Activated naive CD4-positive, alpha-beta T cell treated with anti-CD3 and anti-CD28 coated beads for 36 hours (primary cell): ENCODE results near the gene SLC35D1. TPM values are rescaled to one million over a fixed set of nuclear protein-coding genes. Genes with fewer than 3 reads are reported as not detected.

ENCODE experiments used
- CTCF ChIA-PET: fragments of 350-600 bp; sonication (Branson Sonifier 250); formaldehyde crosslinking; loops from one replicate; lab custom pipeline; 2021; ENCODE audit warnings: antibody characterized with exemption; lab: Charles Lee
- DNase-seq: peaks from one replicate; pipeline ENCODE4 v3.0.0-alpha.2; 2020
- H3K27ac Mint-ChIP-seq: one replicate; pipeline ENCODE4 v1.8.0; 2021; ENCODE audit warnings: mild to moderate bottlenecking, mixed read lengths
- H3K27me3 Mint-ChIP-seq: one replicate; pipeline ENCODE4 v1.8.0; 2021; ENCODE audit warnings: low read depth, mixed read lengths
- H3K36me3 Mint-ChIP-seq: one replicate; pipeline ENCODE4 v1.8.0; 2021; ENCODE audit warnings: low read depth, mixed read lengths
- H3K4me1 Mint-ChIP-seq: one replicate; pipeline ENCODE4 v1.8.0; 2021; ENCODE audit warnings: low read depth, mixed read lengths
- H3K4me3 Mint-ChIP-seq: one replicate; pipeline ENCODE4 v1.8.0; 2021; ENCODE audit warnings: mild to moderate bottlenecking, moderate library complexity, mixed read lengths
- H3K9me3 Mint-ChIP-seq: one replicate; pipeline ENCODE4 v1.8.0; 2021; ENCODE audit warnings: mixed read lengths
- intact Hi-C: fragments of 100-400 bp; cut with micrococcal nuclease; formaldehyde crosslinking; loops from one replicate; pipeline ENCODE4 v1.15.1; 2023
- total RNA-seq, 2 experiments: library from RNA; stranded (reverse); gene quantifications; one replicate each; pipeline ENCODE4 v1.2.3, GENCODE V29; 2021

The SLC35D1 gene
- total RNA-seq, 2 experiments from 2014 or later = 10.5 to 11.1 TPM

- DNase-seq = no peak
- H3K9me3 Mint-ChIP-seq = no peaks in the 10 kb centered on the region
- H3K36me3 Mint-ChIP-seq = peaks cover 57% of the 10 kb centered on the region
- no peaks in the 10 kb centered on the region for H3K27me3 Mint-ChIP-seq
- peaks cover 7% of the 10 kb centered on the region for H3K4me1 Mint-ChIP-seq
- no peak overlapping the region for H3K27ac Mint-ChIP-seq
- intact Hi-C loops = no loop called here
- CTCF ChIA-PET = interaction anchor here (1.2 kb wide), 1 partner anchor 170 kb away, joined by 3 read pairs; no protein-coding TSS in a partner anchor
- no peak overlapping the region for H3K4me3 Mint-ChIP-seq
Observed at GRCh38 chr1:67041841-67042503, 12.0 kb downstream of the SLC35D1 start.

DNA sequence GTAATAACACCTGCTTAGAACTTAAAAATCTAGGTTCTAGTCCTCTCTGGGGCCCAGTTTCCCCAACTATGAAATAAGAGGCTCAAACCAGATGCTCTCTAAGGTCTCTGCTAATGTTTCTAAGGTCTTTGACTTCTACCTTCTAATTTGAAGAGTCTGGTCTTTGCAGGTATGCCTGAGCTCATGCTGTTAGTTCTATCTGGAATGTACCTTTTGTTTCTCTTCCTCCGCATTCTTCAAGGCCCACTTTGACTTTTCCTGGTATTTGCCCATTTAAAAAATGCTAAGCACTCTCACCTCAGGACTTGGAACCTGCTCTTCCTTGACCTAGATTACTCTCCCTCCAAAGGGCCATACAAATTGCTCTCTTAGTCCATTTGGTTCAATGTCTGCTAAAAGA lies 13.5 kb downstream of the SLC35D1 start:
- no peaks in the 10 kb centered on the region for H3K9me3 Mint-ChIP-seq
- CTCF ChIA-PET = no interaction called here
- no peak for DNase-seq
- H3K27me3 Mint-ChIP-seq = no peaks in the 10 kb centered on the region
- H3K36me3 Mint-ChIP-seq = peaks cover 63% of the 10 kb centered on the region
- intact Hi-C loops = no loop called here
- H3K4me3 Mint-ChIP-seq = no peak overlapping the region
- peaks cover 7% of the 10 kb centered on the region for H3K4me1 Mint-ChIP-seq
- no peak overlapping the region for H3K27ac Mint-ChIP-seq

DNA sequence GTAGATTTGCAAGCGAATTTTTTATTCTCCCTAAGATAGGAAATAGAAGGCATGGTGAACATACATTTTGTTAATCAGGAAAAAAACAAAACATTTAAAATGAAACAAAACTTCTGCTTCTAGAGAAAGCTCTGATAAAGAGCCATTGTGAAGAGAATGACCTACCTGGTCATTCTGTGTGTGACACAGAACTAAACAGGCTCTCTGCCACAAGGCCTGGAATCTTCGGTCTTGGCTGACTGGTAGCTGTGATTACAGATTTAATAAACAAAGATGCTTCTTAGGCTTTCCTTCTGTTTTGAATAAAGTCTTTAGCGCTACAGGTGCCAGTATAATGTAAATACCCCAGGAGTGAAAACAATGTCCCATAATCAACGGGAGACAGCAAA lies 22.1 kb downstream of the SLC35D1 start:
- H3K36me3 Mint-ChIP-seq = peaks cover 38% of the 10 kb centered on the region

GRCh38 chr1:67031121-67031858 lies 22.7 kb downstream of the SLC35D1 start:
- no peak overlapping the region for H3K4me3 Mint-ChIP-seq
- H3K27me3 Mint-ChIP-seq = no peaks in the 10 kb centered on the region
- peaks cover 3% of the 10 kb centered on the region for H3K4me1 Mint-ChIP-seq
- CTCF ChIA-PET = interaction anchor here (0.6 to 1.3 kb wide), 3 partner anchors 32 to 376 kb away, joined by 3 to 7 read pairs (median 3); no protein-coding TSS in a partner anchor
- H3K9me3 Mint-ChIP-seq = no peaks in the 10 kb centered on the region
- H3K27ac Mint-ChIP-seq = no peak overlapping the region
- DNase-seq = no peak
- intact Hi-C loops = no loop called here
- H3K36me3 Mint-ChIP-seq = peaks cover 35% of the 10 kb centered on the region

More for the DNA sequence above, 22.1 kb downstream of the SLC35D1 start:
- Mint-ChIP-seq H3K27ac (no peak overlapping the region), H3K4me3 (no peak overlapping the region), H3K27me3 (no peaks in the 10 kb centered on the region), H3K4me1 (peaks cover 3% of the 10 kb centered on the region), H3K9me3 (no peaks in the 10 kb centered on the region)
- intact Hi-C loops = no loop called here
- DNase-seq = no peak
- CTCF ChIA-PET = no interaction called here

GRCh38 chr1:67029472-67029871 lies 24.5 kb downstream of the SLC35D1 start:
- CTCF ChIA-PET = interaction anchor here (0.5 to 1.3 kb wide), 4 partner anchors 17 to 184 kb away, joined by 3 to 5 read pairs (median 4); no protein-coding TSS in a partner anchor
- intact Hi-C loops = loop anchor here (2.0 kb wide), 1 partner anchor 23 kb away; no protein-coding TSS in a partner anchor
- peaks cover 31% of the 10 kb centered on the region for H3K36me3 Mint-ChIP-seq

DNA sequence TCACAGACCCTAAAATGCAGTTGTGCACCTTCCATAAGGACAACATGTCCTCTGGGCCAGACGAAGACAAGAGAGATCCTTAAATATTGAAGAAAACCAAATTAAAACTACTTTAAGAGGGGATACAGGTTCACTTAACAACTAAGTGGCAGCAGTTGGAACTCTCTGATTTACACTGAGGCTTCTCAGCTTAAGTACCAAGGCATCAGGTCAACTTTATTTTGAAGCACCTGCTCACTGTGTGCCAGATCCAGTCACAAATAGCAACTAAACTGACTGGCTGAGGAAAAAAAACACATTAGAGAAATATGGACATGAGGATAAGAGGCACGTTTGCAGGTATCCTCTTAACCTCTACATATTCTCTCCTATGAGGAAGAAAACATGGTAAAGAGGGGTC lies 33.2 kb downstream of the SLC35D1 start:
- H3K27ac Mint-ChIP-seq = no peak overlapping the region

More at GRCh38 chr1:67029472-67029871, 24.5 kb downstream of the SLC35D1 start:
- H3K27ac Mint-ChIP-seq = no peak overlapping the region
- H3K4me3 Mint-ChIP-seq = no peak overlapping the region
- H3K4me1 Mint-ChIP-seq = peaks cover 3% of the 10 kb centered on the region
- no peaks in the 10 kb centered on the region for H3K9me3 Mint-ChIP-seq
- no peaks in the 10 kb centered on the region for H3K27me3 Mint-ChIP-seq
- DNase-seq = no peak

GRCh38 chr1:67020304-67020703 lies 33.6 kb downstream of the SLC35D1 start:
- intact Hi-C loops = no loop called here
- no peak for DNase-seq
- H3K9me3 Mint-ChIP-seq = no peaks in the 10 kb centered on the region
- no peaks in the 10 kb centered on the region for H3K27me3 Mint-ChIP-seq
- peaks cover 42% of the 10 kb centered on the region for H3K36me3 Mint-ChIP-seq
- no peak overlapping the region for H3K4me3 Mint-ChIP-seq
- CTCF ChIA-PET = interaction anchor here (0.8 to 1.6 kb wide), 3 partner anchors 24 to 194 kb away, joined by 3 to 4 read pairs (median 3); no protein-coding TSS in a partner anchor
- no peak overlapping the region for H3K27ac Mint-ChIP-seq
- H3K4me1 Mint-ChIP-seq = peaks cover 3% of the 10 kb centered on the region

More for the DNA sequence above, 33.2 kb downstream of the SLC35D1 start:
- CTCF ChIA-PET = interaction anchor here (0.8 to 1.6 kb wide), 4 partner anchors 25 to 193 kb away, joined by 3 to 4 read pairs (median 3); no protein-coding TSS in a partner anchor
- Mint-ChIP-seq H3K9me3 (no peaks in the 10 kb centered on the region), H3K36me3 (peaks cover 42% of the 10 kb centered on the region), H3K27me3 (no peaks in the 10 kb centered on the region), H3K4me3 (no peak overlapping the region), H3K4me1 (peaks cover 3% of the 10 kb centered on the region)
- intact Hi-C loops = no loop called here
- DNase-seq = no peak

DNA sequence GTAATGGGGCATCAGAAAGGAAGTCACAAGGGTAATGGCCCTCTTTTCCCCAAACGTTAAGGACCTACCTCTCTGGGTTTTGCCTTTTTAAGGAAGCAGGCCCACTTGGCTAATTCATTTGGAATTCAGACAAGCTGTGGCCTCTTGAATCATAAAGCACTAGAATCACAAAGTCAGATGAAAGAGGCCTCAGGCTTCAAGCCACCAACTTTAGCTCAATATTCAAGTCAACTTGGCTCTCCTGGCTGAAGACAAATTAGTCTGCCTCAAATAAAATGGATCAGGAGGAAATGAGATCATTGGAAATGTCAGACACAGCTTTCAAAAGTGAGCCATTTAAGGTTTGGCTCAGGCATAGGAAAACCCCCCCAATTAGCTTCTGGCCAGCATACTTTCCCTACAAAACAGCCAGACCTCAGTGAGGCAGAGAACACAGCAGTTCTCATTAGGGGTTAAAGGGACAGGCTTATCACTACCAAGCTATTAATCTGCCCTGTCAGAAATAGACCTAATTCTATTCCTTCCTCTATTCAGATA lies 34.3 kb downstream of the SLC35D1 start:
- H3K9me3 Mint-ChIP-seq = no peaks in the 10 kb centered on the region
- H3K4me1 Mint-ChIP-seq = peaks cover 3% of the 10 kb centered on the region
- H3K27me3 Mint-ChIP-seq = no peaks in the 10 kb centered on the region
- peaks cover 39% of the 10 kb centered on the region for H3K36me3 Mint-ChIP-seq
- intact Hi-C loops = no loop called here
- CTCF ChIA-PET = interaction anchor here (0.8 to 1.6 kb wide), 3 partner anchors 23 to 195 kb away, joined by 3 to 4 read pairs (median 3); no protein-coding TSS in a partner anchor
- no peak overlapping the region for H3K4me3 Mint-ChIP-seq
- no peak for DNase-seq
- H3K27ac Mint-ChIP-seq = no peak overlapping the region

GRCh38 chr1:67019121-67019520 lies 34.8 kb downstream of the SLC35D1 start:
- Mint-ChIP-seq H3K9me3 (no peaks in the 10 kb centered on the region), H3K27ac (no peak overlapping the region), H3K4me3 (no peak overlapping the region), H3K4me1 (peaks cover 4% of the 10 kb centered on the region), H3K27me3 (no peaks in the 10 kb centered on the region), H3K36me3 (peaks cover 34% of the 10 kb centered on the region)
- no peak for DNase-seq
- intact Hi-C loops = no loop called here
- CTCF ChIA-PET = interaction anchor here (1.0 kb wide), 1 partner anchor 130 kb away, joined by 4 read pairs; no protein-coding TSS in a partner anchor

DNA sequence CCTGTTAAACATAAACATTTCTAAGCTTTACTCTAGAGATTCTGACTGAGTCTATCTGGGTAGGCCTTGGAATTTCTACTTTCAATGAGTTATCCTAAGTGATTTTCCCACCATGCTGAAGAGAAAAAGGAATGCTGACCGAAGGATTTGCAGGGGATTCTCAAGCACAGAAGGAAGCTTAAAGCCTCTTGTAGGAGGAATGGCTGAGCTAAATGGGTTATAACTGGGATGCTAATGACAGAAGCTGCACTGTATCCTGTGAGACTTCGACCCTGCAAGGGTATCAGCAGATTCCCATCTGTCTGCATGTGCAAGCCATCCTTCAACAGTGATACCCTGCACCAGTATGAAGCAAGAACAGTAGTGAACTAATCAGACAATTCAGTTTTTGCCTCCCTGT lies 35.4 kb downstream of the SLC35D1 start:
- Mint-ChIP-seq H3K27me3 (no peaks in the 10 kb centered on the region), H3K36me3 (peaks cover 33% of the 10 kb centered on the region), H3K9me3 (no peaks in the 10 kb centered on the region), H3K4me3 (no peak overlapping the region), H3K4me1 (peaks cover 9% of the 10 kb centered on the region), H3K27ac (no peak overlapping the region)
- CTCF ChIA-PET = interaction anchor here (1.0 kb wide), 1 partner anchor 130 kb away, joined by 4 read pairs; no protein-coding TSS in a partner anchor
- no peak for DNase-seq
- intact Hi-C loops = no loop called here

DNA sequence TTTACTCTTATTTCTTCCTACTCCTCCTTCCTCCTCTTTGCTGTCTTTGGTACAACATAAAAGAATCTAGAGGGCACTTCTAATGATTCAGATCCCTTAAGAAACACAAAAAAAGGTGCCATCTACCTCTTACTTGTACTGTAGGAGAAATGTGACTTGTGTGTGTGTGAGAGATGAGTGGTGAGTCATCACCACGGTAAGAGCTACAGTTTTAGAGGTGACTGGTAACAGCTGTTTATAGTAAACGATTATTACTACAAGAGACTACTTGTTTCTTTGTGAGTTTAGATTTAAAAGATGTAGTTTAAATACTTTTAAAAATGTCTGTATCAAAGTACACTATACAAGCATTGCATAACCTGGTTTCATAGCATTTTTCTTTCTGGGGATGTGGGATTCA lies 40.4 kb downstream of the SLC35D1 start:
- CTCF ChIA-PET = interaction anchor here (1.6 to 3.8 kb wide), 2 partner anchors 17 to 136 kb away, joined by 6 to 16 read pairs; no protein-coding TSS in a partner anchor
- no peaks in the 10 kb centered on the region for H3K27me3 Mint-ChIP-seq
- intact Hi-C loops = loop anchor here (5.0 kb wide), 1 partner anchor 39 kb away; the partner anchor contains the start of gene SLC35D1
- peaks cover 15% of the 10 kb centered on the region for H3K4me1 Mint-ChIP-seq
- H3K36me3 Mint-ChIP-seq = peaks cover 40% of the 10 kb centered on the region
- H3K27ac Mint-ChIP-seq = no peak overlapping the region
- H3K4me3 Mint-ChIP-seq = no peak overlapping the region
- H3K9me3 Mint-ChIP-seq = no peaks in the 10 kb centered on the region
- DNase-seq = peak; percentile 18

DNA sequence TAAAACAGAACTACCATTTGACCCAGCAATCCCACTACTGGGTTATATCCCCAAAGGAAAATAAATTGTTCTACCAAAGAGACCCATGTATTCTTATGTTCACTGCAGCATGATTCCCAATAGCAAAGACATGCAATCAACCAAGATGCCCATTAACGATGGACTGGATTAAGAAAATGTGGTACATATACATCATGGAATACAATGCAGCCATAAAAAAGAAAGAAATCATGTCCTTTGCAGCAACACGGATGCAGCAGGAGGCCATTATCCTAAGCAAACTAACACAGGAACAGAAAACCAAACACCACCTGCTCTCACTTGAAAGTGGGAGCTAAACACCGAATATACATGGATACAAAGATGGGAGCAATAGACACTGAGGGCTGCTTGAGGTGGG lies 44.2 kb downstream of the SLC35D1 start:
- Mint-ChIP-seq H3K4me3 (no peak overlapping the region), H3K36me3 (peaks cover 32% of the 10 kb centered on the region), H3K27ac (no peak overlapping the region), H3K27me3 (no peaks in the 10 kb centered on the region), H3K9me3 (no peaks in the 10 kb centered on the region), H3K4me1 (peaks cover 15% of the 10 kb centered on the region)
- intact Hi-C loops = loop anchor here (5.0 kb wide), 1 partner anchor 43 kb away; the partner anchor contains the start of gene SLC35D1
- no peak for DNase-seq
- CTCF ChIA-PET = interaction anchor here (0.7 to 1.2 kb wide), 2 partner anchors 11 to 222 kb away, joined by 3 to 4 read pairs; no protein-coding TSS in a partner anchor
